GM20431 (cell line): ENCODE results near the gene ZNF200.
"Not testable (repeated sequence)": the region's sequence is repeated elsewhere in the genome, so short reads cannot be mapped to it uniquely, and the experiment has no call there.

Experiments used
- in situ Hi-C: fragments of 300-500 bp; cut with MseI, MboI; formaldehyde crosslinking; loops from one replicate; pipeline ENCODE4 v1.15.0; 2020; ENCODE audit warnings: low sequenced_read_pairs; ENCODE audit not compliant: unreplicated experiment

ZNF200 gene, protein sequence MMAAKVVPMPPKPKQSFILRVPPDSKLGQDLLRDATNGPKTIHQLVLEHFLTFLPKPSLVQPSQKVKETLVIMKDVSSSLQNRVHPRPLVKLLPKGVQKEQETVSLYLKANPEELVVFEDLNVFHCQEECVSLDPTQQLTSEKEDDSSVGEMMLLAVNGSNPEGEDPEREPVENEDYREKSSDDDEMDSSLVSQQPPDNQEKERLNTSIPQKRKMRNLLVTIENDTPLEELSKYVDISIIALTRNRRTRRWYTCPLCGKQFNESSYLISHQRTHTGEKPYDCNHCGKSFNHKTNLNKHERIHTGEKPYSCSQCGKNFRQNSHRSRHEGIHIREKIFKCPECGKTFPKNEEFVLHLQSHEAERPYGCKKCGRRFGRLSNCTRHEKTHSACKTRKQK

GRCh38 chr16:3234857-3235561 lies at the start of gene ZNF200:
Gene ZNF200, minus strand, starts transcription at chr16:3235158. Its CDS starts 1,403 bp downstream, at chr16:3233755.
- in situ Hi-C loops = no loop called here

DNA sequence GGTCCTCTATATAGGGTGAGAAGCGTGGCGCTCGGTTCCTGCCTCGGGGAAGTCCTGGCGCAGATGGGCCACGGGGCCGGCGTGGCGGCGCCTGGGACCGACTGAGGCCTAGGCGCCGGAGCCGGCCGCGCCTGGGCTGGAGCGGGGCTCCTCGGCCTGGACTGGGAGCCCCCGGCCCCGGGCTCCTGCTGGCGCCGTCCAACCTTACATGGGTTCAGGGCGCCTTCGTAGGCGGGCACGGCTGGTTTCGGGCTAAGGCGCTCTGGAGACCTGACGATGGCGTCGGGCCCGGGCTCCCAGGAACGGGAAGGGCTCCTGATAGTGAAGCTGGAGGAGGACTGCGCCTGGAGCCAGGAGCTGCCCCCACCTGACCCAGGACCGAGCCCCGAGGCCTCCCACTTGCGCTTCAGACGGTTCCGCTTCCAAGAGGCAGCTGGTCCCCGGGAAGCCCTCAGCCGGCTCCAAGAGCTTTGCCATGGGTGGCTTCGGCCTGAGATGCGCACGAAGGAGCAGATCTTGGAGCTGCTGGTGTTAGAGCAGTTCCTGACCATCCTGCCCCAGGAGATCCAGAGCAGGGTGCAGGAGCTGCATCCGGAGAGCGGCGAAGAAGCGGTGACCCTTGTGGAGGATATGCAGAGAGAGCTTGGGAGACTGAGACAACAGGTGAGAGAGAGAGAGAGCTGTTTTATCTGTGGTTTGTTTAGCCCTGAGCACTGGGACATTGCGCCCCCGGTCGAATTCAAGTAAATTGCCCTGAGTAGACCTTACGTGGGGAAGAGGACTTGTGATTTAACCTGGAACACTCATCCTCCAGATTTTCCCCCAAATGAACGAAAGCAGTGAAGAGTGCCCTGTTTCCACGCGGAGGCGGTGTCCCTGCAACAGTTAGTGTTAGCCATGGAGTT lies 48.8 kb upstream of the ZNF200 start:
- in situ Hi-C loops = no loop called here

DNA sequence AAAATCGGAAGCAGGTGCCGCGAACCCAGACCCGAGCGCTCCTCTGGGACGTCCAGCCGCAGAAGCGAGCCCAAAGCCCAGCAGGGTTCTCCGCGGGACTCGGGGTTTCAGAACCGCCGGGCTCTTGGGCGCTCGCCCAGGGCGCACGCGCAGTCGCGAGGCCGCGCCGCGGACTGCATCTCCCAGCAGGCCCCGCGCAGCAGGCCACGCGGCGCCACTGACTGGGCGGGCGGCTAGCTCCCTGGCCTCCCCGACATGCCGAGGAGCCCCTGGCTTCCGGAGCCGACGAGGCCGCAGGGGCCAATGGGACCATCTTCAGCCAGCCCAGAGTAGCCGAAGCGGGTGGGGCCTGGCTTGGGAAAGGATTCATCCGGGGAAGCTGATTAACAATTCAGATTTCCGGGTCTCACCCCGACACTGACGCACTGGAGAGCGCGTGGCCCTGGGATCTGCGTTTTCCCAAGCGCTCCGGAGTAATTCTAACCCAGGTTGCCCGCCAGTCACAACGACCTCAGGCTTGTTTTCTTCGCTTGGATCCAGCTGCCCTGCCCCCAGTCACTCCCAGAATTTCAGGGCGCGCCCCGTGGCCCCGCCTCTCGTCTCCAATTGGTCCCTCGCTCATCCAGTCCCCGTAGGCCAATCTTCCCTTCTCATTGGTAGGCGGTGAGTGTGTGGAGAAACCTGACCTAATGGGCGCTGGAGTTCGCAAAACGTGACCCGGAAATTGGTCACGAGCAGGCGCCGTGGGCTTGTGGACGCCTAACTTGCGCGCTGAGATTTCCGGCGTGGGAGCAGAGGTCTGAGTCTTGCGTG lies 48.0 kb upstream of the ZNF200 start, which contains the start of gene ZNF263:
TSS of gene ZNF263 (plus strand) at position 762 of the 813 bp plus-strand sequence. CDS start 328 bp downstream, outside the sequence.
- in situ Hi-C loops = no loop called here

- in situ Hi-C loops = no loop called here
Measured at GRCh38 chr16:3282103-3282729, 47.3 kb upstream of the ZNF200 start.

GRCh38 chr16:3281222-3281820 lies 46.4 kb upstream of the ZNF200 start:
- in situ Hi-C loops = no loop called here

DNA sequence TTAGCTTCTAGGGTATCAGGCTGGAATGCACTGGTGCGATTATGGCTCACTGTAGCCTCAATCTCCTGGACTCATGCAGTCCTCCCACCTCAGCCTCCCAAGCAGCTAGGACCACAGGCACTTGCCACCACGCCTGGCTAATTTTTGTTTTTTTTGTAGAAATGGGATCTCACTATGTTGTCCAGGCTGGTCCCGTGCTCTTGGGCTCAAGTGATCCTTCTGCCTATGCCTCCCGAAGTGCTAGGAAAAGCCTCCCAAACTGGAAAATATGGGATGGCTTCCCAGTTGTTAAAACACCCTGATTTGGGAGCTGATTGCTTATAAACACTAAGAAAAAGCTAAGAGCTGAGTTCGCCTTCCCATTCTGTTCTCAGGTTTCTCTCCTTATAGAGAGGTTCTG lies 41.7 kb upstream of the ZNF200 start:
- in situ Hi-C loops = no loop called here

DNA sequence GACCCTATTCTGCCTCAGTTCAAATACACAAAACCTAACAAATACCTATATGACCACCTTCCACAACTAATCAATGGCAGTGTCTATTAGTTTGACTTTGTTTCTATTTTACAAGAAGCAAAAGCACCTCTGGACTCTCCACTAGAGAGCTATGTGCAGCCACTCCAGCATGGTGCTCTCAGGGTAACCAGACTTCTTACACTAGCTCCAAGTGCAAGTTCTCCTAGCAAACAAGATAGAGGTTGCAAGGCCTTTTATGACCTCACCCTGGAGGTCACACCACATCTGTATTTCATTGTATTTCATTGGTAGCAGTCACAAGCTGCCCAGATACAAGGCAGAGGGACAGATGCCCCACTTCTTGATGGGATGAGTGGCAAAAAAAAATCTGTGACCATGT lies 40.0 kb upstream of the ZNF200 start:
- in situ Hi-C loops = no loop called here

DNA sequence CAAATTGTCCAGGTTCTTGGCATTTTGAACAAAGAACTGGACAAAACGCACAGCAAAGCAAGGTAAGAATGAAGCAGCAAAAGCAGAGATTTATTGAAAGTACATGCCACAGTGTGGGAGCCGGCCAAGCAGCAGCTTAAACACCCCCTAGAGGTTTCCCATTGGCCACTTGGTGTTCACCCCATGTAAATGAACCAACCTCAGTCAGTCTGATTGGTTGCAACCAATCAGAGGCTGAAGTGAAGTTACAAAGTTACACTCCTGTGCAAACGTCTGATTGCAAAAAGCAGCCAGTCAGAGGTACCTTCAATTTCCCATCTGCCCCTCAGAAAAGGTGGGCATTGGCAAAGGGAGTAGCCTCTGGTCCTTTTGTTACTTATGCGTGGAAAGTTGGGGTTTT lies 39.5 kb upstream of the ZNF200 start:
- in situ Hi-C loops = no loop called here

DNA sequence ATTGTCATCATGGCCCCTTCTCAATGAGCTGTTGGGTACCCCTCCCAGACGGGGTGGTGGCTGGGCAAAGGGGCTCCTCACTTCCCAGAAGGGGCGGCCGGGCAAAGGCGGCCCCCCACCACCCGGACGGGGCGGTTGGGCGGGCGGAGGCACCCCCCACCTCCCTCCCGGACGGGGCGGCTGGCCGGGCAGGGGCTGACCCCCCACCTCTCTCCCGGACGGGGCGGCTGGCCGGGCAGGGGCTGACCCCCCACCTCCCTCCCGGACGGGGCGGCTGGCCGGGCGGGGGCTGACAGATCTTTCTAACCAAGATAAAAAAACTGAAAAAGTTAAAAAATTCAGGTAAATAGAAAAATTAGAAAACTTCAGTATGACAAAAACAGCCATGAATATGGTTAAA lies 36.3 kb upstream of the ZNF200 start:
- in situ Hi-C loops = not testable (repeated sequence)

DNA sequence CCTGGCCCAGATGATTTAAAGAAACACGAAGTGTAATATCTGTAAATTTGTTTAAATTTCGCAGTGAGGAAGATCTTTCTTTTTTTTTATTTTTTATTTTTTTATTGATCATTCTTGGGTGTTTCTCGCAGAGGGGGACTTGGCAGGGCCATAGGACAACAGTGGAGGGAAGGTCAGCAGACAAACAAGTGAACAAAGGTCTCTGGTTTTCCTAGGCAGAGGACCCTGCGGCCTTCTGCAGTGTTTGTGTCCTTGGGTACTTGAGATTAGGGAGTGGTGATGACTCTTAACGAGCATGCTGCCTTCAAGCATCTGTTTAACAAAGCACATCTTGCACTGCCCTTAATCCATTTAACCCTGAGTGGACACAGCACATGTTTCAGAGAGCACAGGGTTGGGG lies 35.8 kb upstream of the ZNF200 start:
- in situ Hi-C loops = not testable (repeated sequence)

DNA sequence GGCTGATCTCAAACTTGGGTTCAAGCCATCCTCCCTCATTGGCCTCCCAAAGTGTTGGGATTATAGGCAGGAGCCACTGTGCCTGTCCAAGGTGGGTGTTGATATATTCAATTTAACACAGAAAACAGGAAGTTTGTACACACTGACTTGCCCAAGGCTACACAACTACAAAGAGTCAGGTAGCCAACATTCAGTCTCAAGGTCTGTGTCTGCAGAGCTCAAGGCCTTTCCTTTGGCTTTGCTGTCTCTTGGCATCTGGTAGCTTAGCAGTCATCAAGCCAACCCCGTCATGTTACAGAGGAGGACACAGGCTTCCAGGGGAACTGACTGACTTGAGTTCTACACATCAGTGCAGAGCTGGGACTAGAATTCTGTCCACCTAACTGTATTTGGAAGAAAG lies 33.3 kb upstream of the ZNF200 start:
- in situ Hi-C loops = no loop called here

DNA sequence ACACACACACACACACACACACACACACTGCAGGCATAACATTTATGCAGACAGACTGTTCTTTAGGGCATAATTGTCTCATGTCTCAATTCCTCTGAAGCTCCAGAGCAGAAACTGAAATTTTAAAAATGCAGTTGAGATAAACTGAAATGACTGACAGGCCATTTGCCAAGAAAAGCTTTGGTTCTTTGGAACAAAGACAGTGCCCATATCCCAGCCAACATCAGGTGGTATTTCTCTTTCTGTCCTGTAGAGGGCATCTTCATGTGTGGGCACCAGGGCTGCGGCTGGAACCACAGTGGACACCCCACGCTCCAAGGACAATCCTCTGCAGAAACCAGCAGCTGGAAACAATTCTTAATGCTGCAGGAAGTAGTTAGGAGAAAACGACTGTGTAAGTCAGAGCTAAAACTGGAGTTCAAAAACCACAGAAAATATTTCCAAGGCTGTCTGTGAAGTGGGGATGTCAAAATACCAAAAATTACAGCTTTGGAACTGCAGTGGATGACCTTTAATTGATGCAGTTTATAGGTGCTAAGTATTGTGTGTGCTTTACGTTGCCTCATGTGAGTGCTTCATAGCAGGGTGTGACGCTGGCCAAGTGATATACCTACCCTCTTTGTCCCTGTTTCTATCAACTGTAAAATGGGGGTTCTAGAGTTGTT lies 32.0 kb upstream of the ZNF200 start:
- in situ Hi-C loops = no loop called here

- in situ Hi-C loops = no loop called here
Measured at GRCh38 chr16:3264137-3265036, 29.4 kb upstream of the ZNF200 start.

- in situ Hi-C loops = no loop called here
Measured at GRCh38 chr16:3262517-3262916, 27.6 kb upstream of the ZNF200 start.

GRCh38 chr16:3259836-3260235 lies 24.9 kb upstream of the ZNF200 start:
- in situ Hi-C loops = no loop called here

- in situ Hi-C loops = no loop called here
Measured at GRCh38 chr16:3256866-3257465, 22.0 kb upstream of the ZNF200 start.
